ENCODE data around the gene DTX3L.
A peak's percentile ranks its signal among the peaks of the same experiment; 100 is the strongest.
"Not testable (repeated sequence)": the region's sequence is repeated elsewhere in the genome, so short reads cannot be mapped to it uniquely, and the experiment has no call there.

Gene DTX3L

DNA sequence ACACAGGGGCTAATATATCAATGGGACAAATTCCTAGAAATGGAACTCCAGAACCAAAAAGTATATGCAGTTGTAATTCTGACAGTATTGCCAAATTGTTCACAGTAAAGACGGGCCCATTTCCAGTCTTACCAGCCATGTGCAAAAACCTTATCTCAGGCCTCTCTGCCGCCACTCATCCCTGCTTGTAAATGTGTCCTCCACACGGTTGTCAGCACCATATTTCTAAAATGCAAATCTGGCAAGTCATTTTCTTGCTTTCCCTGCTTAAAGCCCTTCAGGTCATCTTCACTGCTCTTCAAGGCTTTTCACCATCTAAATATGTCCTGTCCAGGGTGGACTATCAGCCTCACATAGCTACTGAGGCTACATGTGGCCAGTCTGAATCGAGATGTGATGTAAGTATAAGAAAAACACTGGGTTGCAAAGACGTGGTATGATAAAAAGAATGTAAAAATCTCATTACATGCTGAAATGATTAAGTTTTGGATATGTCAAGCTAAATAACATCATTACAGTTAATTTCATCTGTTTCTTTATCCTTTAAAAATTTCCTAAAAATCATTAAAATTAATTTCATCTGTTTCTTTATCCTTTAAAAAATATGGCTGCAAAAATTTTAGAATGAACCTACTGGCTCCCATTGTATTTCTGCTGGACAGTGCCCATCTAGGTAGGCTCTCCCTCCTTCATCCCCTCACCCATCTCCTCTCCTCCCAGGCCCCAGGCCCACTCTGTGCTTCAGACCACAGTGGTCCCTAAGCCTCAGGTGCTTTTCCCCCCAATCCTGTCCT is 1.0 kb upstream of the DTX3L start:
- no peak for DNase-seq (ENCODE audit: low read depth)

DNA sequence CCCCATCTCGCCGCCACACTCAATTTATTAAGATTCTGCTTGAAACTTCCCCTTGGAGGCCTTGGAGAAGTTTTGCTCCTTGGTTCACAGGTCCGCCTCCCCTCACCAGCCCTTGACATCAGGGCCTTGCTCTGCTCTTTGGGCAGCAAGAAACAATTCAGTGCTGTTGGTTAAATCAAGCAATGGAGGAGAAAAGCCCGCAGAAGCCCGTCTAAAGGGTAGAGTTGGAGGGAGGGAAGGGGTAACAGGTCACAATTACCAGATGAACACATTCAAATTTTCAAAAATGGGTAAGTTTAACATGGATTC is 467 bp upstream of the DTX3L start:
- no peak for DNase-seq (ENCODE audit: low read depth)

DNA sequence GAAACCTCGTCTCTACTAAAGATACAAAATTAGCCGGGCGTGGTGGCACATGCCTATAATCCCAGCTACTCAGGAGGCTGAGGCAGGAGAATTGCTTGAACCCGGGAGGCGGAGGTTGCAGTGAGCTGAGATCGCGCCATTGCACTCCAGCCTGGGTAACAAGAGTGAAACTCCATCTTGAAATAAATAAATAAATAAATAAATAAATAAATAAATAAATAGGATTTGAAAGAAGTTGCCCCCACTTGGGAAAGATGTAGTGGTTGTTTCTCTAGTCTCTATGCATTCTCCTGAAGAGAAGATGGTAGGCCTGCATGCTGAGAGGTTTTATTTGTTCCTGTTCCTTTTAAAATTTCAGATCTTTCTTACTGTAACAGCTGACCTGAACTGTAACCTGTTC is 4.0 kb downstream of the DTX3L start:
- DNase-seq (ENCODE audit: low read depth): not testable (repeated sequence)

DNA sequence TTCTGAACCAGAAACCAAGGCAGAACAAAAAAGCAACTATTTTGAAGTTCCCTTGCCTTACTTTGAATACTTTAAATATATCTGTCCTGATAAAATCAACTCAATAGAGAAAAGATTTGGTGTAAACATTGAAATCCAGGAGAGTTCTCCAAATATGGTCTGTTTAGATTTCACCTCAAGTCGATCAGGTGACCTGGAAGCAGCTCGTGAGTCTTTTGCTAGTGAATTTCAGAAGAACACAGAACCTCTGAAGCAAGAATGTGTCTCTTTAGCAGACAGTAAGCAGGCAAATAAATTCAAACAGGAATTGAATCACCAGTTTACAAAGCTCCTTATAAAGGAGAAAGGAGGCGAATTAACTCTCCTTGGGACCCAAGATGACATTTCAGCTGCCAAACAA is 4.6 kb downstream of the DTX3L start:
- DNase-seq (ENCODE audit: low read depth): no peak

DNA sequence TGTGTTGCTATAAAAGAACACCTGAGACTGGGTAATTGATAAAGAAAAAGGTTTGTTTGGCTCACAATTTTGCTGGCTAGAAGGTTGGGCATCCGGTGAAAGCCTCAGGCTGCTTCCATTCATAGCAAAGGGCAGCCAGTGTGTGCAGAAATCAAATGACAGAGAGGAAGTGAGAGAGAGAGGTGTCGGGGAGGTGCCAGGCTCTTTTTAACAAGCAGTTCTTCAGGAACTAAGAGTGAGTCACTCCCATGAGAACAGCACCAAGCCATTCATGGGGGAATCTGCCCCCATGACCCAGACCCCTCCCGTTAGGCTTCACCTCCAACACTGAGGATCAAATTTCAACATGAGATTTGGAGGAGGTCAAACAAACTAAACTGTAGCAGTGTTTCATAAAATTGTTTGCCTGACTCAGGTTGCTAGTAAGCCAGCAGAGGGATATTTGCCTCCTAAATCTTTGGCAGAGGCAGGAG is 8.8 kb downstream of the DTX3L start:
- peak; percentile 27 for DNase-seq (ENCODE audit: low read depth)

DNA sequence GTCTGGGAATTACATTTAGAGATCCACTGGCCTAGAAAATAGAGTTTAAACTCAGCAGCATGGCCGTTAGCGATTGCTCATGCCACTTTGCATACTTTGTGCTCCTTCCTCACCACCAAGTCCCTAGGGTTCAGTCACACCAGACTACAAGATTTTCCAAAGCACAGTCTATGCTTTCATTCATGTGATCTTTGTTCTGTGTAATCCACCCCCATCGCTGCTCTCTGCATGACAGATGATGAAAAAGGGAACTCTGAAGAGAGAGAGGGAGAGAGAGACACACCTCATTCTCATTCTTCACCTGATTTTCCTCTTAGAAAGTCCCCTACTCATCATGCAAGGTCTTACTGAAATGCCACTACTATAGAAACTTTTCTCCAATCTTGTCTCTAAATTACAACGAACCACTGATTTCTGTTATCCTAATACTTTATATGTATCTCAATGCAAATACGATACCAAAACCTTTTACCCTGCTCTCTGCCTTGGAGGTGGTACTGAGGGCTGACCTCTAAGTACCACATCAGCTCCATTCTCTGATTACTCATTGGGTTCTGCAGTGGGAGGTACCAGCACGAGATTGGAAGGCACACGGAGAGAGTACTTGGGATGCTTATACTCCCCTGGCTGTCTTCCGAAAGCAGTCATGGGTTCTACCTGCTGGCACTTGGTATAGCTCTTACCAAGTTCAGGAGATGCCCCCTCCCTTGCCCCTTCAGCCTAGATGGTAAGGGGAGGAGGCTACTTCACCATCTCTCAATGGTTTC is 12.2 kb downstream of the DTX3L start:
- no peak for DNase-seq (ENCODE audit: low read depth)

DNA sequence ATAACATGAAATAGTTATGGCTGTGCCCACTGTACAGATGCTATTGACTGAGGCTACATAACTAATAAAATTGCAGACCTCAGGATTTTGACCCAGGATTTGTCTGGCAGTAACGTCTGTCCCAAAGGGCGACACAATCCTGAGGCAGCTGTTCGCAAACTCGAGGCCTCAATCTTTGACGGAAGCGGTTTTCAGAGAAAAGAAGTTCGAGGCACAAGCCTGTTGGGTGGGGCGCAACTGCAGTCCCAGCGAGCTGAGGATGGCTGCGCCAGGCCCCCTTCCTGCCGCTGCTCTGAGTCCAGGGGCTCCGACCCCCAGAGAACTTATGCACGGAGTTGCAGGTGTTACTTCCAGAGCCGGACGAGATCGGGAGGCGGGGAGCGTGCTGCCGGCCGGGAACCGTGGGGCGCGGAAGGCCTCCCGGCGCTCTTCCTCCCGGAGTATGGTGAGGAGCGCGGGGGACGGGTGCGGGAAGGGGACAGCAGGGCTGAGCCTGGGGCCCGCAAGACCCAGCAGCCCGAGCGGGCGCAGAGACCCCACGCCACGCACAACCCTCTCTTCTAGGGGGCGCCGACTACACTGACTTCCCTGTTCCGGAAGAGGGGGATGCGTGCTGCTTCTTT is 13.4 kb downstream of the DTX3L start, which contains the start of gene PARP15:
Gene PARP15, plus strand, starts transcription at position 242 of the 623 bp plus-strand sequence. Its CDS starts 18 bp downstream, at position 260.
- DNase-seq (ENCODE audit: low read depth): no peak

DNA sequence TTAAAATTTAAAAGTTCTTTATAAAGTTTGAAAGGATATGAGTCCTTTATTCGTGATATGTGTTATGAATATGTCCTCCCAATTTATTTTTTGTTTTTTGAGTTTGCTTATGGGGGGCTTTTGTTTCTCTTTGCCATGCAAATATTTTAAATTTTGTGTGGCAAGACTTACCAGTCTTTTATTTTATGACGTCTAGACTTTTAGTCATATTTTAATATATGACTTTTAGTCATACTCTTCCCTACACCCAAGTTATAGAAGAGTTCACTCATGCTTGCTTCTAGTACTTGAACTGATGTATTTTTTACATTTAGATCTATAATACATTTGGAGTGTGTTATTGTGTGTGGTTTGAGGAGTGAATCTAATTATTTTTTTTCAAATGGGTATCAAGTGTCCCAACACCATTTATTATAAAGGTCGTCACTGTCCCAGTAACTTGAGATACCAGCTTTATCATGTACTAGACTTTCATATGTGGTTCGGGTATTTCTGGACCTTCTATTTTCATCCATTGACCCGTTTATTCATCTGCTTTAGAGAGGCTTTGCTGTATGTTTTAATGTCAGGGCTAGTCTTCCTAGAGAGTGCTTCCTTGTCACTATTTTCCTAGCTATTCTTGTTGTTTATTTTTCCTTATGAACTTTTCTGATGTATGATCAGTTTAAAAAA is 14.1 kb downstream of the DTX3L start:
- no peak for DNase-seq (ENCODE audit: low read depth)

DNA sequence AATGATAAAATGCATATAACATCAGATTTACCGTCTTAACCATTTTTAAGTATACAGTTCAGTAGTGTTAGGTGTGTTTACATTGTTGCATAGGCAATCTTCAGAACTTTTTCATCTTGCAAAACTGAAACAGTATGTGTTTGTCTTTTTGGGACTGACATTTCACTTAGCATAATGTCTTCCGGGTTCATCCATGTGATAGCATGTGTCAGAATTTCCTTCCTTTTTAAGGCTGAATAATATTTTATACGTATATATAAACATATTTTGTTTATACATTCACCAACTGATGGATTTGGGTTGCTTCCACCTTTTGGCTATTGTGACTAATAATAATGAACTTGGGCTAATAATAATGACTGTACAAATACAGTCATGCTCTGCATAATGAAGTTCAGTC is 16.3 kb downstream of the DTX3L start:
- DNase-seq (ENCODE audit: low read depth): no peak

DNA sequence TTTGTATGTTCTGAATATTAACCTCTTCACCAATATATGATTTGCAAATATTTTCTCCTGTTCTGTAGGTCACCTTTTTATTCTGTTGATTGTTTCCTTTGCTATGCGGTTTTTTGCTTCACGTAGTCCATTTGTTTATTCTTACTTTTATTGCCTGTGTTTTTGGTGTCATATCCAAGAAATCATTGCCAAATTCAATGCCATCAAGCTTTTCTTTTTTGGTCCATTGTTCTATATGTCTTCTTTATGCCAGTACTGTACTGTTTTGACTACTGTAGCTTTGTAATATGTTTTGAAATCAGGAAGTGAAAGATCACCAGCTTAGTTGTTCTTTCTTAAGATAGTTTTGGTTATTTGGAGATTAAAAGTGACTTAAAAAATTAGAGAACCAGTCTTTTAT is 17.5 kb downstream of the DTX3L start:
- no peak for DNase-seq (ENCODE audit: low read depth)

DNA sequence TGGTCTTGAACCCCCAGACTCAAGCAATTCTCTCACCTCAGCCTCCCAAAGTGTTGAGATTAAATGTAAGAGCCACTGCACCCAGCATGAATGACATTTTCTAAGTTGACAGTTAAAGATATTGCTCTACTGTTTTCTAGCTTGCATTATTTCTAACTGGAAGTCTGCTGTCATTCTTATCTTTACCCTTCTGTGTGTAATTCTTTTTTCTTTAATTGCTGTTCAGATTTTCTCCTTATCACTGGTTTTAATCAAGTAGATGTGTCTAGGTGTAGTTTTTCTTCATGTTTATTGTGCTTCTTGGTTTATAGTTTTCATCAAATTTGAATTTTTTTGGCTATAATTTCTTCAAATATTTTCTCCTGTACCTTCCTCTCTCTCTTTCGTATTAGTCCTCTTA is 18.3 kb downstream of the DTX3L start:
- no peak for DNase-seq (ENCODE audit: low read depth)

DNA sequence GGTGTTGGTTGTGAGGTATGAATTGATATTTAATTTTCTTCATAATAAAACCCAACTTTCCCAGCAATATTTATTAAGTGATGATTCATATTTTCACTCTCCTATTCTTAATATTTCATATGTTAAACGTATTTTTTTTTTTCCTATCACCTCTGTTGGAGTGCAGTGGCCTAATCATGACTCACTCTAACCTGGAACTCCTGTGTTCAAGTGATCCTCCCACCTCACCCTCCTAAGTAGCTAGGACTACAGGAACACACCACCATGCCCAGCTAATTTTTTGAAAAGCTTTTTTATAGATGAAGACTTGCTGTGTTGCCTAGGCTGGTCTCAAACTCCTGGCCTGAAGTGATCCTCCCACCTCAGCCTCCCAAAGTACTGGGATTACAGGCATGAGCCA is 22.0 kb downstream of the DTX3L start:
- DNase-seq (ENCODE audit: low read depth): no peak

DNA sequence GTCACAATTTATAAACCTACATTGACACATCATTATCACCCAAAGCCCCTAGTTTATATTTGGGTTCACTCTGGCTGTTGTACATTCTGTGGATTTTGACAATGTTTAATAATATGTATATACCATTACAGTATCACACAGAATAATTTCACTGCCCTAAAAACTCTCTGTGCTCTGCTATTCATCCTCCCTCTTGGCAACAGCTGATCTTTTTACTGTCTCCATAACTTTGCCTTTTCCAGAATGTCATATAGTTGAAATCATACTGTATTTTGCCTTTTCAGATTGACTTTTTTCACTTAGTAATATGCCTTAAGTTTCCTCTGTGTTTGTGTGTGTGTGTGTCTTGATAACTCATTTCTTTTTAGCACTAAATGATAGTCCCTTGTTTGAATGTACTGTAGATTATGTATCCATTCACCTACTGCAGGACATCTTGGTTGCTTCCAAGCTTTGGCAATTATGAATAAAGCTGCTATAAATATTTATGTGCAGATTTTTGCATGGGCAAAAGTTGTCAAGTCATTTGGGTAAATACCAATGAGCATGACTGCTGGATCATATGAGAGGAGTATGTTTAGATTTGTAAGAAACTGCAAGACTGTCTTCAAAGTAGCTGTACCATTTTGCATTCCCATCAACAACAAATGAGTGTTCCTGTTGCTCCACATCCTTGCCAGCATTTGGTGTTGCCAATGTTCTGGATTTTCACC is 22.8 kb downstream of the DTX3L start:
- no peak for DNase-seq (ENCODE audit: low read depth)

DNA sequence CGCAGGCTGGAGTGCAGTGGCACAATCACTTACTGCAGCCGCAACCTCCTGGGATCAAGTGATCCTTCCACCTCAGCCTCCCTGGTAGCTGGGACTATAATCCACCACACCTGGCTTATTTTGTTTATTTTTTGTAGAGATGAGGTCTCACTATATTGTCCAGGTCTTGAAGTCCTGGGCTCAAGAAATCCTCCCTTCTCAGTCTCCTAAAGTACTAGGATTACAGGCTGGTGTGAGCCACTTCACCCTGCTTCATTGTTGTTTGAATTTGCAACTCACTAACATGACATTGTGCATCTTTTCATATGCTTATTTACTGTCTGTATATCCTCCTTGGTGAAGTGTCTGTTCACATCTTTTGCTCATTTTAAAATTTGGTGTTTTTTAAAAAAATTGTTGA is 23.4 kb downstream of the DTX3L start:
- DNase-seq (ENCODE audit: low read depth): no peak

DNA sequence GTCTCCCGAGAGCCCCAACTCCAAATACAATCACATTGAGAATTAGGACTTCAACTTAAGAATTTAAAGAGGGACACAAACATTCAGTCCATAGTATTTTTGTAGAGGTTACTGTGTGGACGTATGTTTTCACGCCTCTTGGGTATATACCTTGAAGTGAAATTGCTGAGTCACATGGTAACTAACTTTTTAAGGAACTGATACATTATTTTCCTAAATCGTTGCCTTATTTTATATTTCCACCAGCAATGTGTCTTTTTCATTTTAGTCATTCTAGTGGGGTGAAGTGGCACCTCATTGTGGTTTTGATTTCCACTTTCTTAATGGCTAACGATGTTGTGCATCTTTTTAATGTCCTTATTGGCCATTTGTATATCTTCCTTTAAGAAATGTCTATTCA is 25.2 kb downstream of the DTX3L start:
- DNase-seq (ENCODE audit: low read depth): no peak

DNA sequence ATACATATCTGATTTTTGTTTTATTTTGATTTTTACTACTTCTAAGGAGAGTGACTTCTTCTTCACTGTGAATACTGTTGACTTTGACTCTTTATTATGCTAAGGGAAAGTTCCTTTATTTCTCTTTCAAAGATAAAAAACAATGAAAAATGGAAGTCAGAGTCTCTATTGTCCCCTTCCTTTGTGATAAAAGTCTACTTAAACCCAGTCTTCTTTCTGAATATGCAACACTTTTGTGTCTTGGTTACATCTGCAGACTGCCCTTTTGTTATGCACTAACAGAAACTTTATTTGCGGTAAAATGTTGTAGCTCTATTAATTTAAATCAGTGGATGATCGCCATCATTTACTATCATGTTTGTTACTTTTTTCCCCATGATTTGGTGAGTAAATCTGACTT is 26.5 kb downstream of the DTX3L start:
- no peak for DNase-seq (ENCODE audit: low read depth)

DNA sequence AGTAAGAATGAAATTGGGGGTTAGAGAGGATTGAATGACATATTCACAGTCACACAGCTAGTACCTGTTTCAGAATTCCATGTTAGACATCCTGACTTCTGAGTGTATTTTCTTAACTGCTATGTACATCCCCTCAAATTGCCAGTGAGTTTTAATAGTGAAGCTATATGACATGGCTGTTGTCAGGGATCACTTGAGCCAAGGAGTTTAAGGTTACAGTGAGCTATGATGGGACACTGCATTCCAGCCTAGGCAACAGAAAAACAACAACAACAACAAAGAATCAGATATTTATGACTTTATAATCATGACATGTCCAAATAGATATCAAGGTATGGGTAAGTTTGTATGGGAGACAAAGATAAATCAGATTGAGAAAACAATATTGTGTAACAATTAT is 29.9 kb downstream of the DTX3L start:
- DNase-seq (ENCODE audit: low read depth): no peak

DNA sequence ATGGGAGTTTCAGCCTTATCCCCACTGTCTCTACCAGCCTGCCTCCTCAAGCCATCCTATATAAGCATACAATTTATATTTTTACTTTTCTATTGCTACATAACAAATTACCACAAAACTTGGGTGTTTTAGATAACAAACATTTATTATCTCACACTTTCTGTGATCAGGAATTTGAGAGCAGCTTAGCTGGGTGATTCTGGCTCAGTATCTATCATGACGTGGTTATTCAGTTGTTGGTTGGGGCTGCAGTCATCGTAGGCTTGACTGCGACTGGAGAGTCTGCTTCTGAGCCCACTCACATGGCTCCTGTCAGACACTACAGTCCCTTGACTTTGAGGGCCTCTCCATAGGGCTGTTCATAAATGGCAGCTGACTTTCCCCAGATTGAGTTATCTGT is 34.0 kb downstream of the DTX3L start:
- no peak for DNase-seq (ENCODE audit: low read depth)

DNA sequence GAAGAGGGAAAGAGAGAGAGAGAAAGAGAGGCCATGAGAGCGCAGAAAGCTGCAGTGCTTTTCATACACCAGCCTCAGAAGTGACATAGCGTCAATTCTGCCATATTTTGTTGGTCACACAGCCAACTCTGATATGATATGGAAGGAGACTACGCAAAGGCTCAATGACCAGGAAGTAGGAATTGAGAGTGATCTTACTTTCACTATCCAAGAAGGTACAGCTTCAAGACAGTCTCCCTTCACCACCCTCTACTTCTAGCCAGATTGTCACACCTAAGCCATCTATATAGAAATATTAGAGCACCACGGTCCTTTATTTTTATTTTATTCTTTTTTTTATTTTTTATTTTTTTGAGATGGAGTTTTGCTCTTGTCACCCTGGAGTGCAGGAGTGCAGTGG is 34.4 kb downstream of the DTX3L start:
- no peak for DNase-seq (ENCODE audit: low read depth)

DNA sequence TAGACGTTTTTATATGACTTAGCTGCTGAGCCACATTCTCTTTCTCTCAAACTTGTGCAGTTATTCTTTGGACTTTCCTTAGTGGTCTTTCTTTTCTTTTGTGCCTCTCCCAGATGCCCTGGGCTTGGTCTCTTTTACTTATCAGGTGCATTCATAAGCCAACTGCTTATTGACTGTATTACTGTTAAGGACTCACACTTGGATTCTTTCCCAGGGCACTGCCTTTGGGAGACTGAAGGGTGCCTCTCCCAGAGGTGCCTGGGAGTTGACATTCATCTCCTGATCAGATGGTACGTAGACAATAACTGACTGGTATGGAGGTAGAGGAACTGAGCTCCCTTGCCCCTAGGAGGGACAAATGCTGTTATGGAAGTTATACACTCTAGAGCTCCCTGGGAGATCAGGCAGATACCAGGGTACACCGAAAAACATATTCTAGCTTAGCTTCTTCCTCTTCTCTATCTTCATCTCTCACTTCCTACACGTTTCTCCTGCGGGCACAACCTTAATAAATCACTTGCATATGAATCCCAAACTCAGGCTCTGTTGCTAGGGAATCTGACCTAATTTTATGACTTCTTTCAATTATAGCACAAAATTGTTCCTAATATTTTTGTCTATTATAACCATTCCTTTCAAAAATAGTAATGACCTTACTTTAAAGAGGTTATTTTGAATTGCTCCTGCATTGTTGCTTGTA is 38.0 kb downstream of the DTX3L start:
- no peak for DNase-seq (ENCODE audit: low read depth)

DNA sequence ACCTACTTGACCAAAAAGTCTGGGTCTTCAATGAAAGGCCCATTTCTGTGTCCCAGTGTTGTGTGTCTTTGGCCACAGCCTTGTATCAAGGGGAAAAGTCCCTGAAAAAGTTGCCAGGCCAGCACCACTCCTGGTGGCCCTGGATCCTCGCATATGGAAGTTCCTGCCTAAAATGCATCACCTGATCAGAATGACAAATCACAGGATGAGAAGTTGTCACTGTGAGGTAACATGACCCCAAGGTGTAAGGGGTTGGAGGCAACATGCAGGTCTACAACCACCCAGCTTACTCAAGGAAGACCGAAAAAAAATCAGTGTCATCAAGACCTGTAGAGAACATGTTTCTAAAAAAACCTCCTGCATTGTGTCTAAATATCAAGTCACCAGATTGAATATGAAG is 38.9 kb downstream of the DTX3L start:
- no peak for DNase-seq (ENCODE audit: low read depth)
